ENCODE measurements around the gene THAP6.

DNA sequence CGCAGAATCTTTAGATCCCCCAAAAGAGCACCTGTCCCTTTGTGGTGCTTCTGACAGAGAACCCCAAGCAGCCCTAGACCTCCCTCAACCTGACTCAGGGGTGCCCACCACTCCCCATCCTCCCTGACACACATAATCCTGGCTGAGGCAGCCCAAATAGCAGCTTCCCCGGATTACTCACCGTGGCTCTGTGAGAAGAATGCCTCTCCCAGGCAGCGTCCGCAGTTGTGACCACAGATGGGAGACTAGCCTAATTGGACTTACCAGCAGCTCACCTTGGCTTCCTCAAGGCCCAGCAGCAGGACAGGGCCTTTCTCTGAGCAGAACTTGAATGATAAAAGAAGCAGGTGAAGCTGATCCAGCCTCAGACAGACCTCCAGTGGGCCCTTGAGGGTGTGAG is 31.3 kb downstream of the THAP6 start:
- TF ChIP-seq CTCF (conservative IDR thresholded peaks at IDR 0.05 in 1 of 2, IDR thresholded peaks at IDR 0.05 in 1 of 2; ENCODE audit: extremely low read depth in 1 of 2, insufficient read depth in 1 of 2, low read depth in 1 of 2, low read length in 2 of 2) (no peak), EZH2 (IDR thresholded peaks at IDR 0.05; ENCODE audit: borderline replicate concordance, low read length) (no peak)

Measured in mammary epithelial cell (primary cell).